ENCODE measurements around the gene BCAS1. TPM values are rescaled to one million over a fixed set of nuclear protein-coding genes. Genes with fewer than 3 reads are reported as not detected.

The BCAS1 gene
- polyA plus RNA-seq (ENCODE audit: insufficient read depth in 1 of 5, insufficient read length in 5 of 5, low replicate concordance in 1 of 5): 1 to 10 TPM in 2 of 5 donors, under 1 TPM in 3; 0.54 to 1.2 (median 0.85) TPM
- long read RNA-seq, donor 1: 0 reads
- long read RNA-seq, donor 2: 0 reads
- long read RNA-seq, donor 3: 0 reads
- long read RNA-seq, donor 4: 0 reads
- long read RNA-seq, donor 5: 0 reads
- long read RNA-seq, donor 6: 0 reads
- long read RNA-seq, donor 7: 0 reads
- long read RNA-seq, donor 8: 0 reads

GRCh38 chr20:54070187-54070987, at the start of gene BCAS1:
Gene BCAS1 (minus strand): TSS chr20:54070594. CDS start chr20:54058718, 11,876 bp downstream.
- DNase-seq: peak in 1 of 2 donors; percentile 17

GRCh38 chr20:54119744-54120143, 49.4 kb upstream of the BCAS1 start:
- no peak for DNase-seq

- DNase-seq: no peak
These were observed 48.0 kb upstream of the BCAS1 start for GRCh38 chr20:54118220-54119001.

- DNase-seq: no peak
These were observed 46.3 kb upstream of the BCAS1 start for GRCh38 chr20:54116550-54117235.

DNA sequence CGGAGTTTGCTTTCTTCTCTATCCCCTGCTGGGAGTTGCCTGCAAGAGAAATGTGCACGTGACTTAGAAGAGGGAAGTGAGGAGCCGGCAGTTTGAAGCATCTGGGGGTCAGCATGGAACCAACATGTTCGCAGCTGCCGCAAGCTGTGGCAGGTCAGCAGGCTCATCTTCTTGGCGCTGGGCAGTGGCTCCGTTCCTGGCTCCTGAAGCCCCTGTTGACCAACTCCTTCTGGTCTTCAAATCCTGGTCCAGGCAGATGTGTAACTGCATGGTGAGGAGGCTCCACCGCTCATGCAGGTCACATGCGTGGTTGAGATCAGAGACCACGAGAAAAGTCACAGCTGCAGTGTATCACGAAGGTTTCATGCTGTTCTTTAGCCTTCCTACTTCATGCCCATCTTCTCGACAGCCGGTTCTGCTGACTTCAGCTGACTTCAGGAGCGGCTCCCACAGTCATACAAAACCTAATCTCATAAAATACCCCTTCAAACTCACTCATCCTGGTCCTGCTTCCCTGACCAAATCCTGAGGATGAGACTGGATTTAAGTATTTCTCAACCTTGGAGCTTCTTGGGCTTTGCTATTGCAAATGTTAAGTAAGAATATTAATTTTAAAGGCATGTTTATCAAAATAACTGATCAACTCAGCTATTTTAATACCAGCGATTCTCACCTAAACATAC, 44.9 kb upstream of the BCAS1 start:
- peak in 1 of 2 donors; percentile 22 for DNase-seq

GRCh38 chr20:54114109-54114508, 43.7 kb upstream of the BCAS1 start:
- DNase-seq: no peak

DNA sequence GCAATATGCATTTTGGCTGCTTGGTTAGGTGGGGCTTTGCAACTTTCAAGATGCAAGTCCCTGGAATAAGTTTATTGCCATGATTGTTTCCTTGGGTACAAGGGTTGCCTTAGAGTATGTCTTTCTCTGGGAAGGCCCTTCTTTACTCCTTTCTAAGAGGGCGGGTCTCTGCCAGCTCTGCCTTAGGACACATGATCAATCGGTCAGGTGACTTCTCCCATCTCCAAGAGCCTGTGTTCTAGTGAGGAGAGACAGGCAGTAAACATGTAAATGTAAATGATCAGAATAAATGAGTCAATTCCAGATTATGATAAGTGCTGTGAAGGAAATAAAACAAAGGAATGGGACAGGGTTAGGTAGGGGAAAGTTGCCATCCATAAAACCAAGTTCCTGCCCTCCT, 43.2 kb upstream of the BCAS1 start:
- no peak for DNase-seq

DNA sequence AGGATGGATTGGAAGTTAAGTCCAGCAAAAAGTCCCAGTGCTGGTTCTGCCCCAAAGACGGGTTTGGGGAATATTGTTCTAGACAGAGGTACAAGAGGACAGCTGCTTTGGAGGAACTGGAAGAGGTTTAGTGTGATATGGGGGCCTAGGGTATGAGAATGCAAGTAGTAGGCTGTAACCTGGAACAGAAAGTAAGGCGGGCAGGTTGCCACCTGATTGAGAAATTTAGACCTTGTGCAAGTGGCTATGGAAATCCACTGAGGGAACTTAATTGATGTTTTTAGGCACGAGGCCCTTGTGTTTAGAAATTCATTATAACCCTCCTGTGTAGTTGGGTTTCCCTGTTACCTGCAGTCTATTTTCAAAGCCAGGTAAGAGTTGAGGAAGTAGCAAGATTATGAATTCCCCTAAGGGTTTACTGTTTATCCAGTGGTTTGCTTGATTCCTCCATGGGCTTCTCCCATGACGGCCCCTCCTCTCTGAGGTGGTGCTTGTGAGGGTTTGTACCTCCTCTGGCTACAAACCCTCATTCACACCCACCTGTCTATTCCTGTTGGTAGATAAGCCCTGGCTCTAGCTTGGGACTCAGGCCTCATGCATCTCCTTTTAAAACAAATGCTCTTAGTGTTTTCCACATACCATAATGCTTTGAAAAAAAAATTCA, 42.0 kb upstream of the BCAS1 start:
- DNase-seq: no peak

- no peak for DNase-seq
These were observed 41.1 kb upstream of the BCAS1 start for GRCh38 chr20:54111460-54111859.

- DNase-seq: no peak
These were observed 40.1 kb upstream of the BCAS1 start for GRCh38 chr20:54110457-54110856.

DNA sequence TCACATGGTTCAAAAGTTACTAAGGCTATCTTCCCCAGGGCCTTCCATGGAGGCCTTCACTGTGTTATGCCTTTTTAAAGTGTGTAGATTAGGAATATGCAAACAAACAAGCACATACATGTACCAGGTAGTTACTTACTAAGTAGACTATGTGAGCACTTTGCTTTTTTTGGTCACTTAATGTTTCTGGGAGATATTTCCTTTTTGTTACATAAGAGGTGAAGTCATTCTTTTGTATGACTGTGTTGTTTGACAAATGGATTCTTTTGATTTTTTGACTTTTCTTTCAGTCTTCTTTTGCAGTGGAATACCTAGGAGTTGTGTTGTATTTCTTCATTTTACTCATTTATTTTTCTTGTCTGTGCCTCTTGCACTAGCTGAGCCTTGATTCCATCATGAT, 39.6 kb upstream of the BCAS1 start:
- no peak for DNase-seq

DNA sequence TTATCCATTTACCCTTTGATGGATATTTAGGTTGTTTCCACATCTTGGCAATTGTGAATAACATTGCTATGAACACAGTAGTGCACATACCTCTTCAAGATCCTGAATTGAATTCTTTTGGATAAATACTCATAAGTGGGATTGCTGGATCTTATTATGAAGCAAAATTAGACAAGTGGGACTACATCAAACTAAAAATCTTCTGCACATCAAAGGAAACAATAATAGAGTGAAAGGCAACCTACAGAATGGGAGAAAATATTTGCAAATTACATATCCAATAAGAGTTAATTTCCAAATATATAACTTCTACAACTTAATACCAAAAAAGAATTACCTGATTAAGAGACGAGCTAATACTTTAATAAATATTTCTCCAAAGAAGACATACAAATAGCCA, 38.4 kb upstream of the BCAS1 start:
- no peak for DNase-seq

DNA sequence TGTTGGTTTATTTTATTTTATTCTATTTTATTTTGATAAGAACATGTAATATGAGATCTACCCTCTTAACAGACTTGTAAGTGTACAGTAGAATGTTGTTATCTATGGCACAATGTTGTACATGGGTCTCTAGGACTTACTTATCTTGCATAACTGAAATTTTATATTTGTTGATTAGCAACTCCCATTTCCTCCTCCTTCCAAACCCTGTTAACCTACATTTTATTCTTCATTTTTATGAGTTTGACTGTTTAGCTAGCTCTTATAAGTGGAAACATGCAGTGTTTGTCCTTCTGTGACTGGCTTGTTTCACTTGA, 37.9 kb upstream of the BCAS1 start:
- DNase-seq: no peak

DNA sequence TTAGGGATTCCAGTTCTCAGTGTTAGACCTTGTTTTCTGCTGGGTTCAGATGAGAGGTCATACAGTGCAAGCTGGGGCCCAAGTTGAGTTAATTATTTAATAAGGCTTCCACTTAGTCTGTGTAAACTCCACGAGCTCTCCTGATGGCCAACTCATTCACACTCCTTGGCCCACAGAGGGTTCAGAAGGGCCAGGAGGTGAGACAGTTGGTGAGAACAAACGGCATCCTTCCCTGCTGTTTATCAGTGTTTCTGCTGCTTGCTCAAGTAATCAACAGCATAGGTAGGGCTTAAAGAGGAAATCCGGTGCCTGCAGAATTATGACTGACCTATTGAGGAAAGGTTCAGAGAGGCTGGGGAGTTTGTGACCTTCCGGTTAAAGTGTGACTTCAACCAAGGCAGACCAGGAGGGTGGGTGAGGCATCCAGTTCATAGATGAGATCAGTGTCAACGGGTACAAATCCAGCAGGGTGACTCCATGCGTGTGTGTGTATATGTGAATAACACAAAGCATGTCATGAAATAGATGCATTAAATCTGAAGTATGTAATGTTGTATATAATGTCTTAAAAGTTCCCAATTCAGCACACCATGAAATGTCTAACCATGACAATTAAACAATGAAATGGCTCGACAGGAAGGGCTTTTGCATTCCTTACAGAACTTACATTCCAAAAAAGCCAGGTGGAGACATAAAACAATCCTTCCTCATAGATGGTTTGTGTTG, 37.4 kb upstream of the BCAS1 start:
- no peak for DNase-seq

DNA sequence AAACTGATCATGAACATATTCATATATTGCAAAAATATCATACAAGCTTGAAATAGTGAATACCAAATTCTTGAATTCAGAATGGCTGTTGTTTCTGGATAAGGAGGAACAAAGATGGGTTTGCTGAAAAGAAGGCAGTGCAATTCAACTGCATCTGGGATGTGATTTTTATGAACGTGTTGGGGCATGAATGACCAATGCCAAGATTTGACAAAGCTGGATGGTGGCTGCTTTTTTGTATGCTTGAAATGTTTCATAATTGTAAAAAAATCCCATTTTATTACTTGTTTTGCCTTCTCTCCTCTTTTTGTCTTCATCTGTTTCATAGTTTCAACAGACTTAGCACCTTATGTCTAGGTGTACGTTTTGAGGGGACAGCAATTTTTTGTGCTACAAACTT, 36.8 kb upstream of the BCAS1 start:
- DNase-seq: no peak

GRCh38 chr20:54106162-54106561, 35.8 kb upstream of the BCAS1 start:
- DNase-seq: no peak

DNA sequence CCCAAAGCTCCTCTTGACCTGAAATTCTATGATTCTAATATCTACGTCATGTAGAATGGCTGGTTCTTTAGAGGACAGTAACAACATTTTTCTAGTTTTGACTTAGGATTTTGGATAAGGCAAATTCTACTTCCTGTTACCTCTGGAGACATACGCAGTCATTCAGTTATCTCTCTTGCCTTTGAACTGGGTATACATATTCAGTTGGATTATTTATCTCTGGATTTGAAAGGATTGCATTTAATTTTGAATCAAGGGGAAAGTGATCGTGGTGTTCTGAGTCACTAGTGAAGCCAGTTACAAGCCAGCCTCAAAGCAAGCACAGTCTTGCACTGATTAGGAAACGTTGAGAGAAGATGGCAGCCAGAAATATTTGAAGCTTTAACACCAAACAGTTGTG, 35.3 kb upstream of the BCAS1 start:
- DNase-seq: no peak

GRCh38 chr20:54104781-54105180, 34.4 kb upstream of the BCAS1 start:
- no peak for DNase-seq

GRCh38 chr20:54103762-54104600, 33.6 kb upstream of the BCAS1 start:
- DNase-seq: no peak
